GM19455 (cell line): Measurements from ENCODE around the gene TAAR1.
A peak's percentile ranks its signal among the peaks of the same experiment; 100 is the strongest.
"Not testable (repeated sequence)": the region's sequence is repeated elsewhere in the genome, so short reads cannot be mapped to it uniquely, and the experiment has no call there.

Experiments used
- ATAC-seq: cut with Tn5 transposase; IDR thresholded peaks from one replicate; pipeline ENCODE4 v1.9.1; 2021; ENCODE audit not compliant: unreplicated experiment

The TAAR1 gene

DNA sequence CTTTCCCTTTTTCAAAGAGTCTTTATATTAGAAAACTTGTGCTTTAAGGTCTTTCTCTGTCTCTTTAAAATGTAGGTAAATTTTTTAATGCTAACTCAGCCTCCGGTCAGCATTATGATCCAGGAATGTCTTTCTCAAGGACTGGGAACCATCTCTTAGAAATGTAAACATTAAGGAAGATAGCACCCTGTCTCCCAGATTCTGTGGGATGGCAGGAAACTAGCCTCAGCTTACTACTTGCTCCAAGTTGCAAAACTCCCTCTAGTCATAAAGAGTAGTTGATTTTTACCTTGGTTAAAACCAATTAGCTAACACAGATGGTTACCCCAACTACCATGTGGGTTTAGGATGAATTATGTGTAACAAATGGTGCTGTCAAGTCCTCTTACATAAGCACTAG lies 4.7 kb upstream of the TAAR1 start:
- ATAC-seq = no peak

DNA sequence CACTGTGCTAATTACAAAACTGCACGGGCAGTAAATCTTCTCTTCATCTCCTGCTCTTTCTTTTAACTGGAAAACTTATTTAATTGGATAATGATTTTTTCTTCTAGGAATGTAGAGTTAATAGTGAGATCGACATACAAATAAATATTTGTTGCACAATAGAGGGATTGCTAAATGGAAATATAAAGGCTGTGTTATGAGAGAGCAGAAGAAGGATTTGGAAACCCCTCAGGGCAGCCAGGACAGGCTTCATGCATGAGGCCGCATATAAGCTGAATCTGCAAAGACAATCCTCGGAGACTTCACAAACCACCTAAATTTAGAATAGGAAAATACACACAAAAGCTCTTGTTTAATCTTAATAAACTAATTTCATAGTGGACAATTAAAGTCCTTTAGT lies 2.9 kb upstream of the TAAR1 start:
- no peak for ATAC-seq

DNA sequence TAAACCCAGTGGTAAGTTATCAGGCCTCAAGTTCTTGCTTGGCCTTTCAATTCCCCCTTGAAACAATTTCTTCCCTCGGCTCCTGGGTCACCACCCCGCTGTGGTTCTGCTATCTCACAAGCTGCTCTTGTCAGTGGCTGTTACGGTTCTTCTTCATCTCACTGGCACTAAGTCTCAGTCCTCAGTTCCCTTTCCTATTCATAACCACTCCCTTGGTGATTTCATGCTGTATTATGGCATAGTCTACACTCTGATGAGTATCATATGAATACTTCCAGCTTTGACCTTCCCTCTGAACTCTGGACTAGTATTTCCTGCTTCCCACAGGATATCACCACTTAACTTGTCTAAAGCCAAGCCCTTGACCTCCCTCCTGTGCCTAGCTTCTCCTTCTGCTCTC lies 7.9 kb downstream of the TAAR1 start:
- ATAC-seq = peak; percentile 44

DNA sequence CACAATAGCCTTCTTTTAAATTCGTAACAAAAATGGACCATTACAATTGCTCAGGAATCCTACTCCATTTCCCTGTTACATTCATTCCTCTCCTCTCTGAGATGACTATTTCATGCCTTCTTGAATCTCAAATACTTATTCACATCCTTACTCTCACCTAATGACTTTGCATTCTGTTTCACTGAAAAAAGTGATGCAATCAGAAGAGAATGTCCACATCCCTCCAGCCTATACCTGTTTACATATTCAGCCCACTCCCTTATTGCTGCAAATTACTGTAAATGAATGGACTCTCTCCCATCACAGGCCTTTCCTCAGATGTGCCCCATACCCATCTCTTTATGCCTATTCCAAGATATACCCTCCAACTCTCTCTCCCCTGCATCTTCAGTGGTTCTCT lies 8.6 kb downstream of the TAAR1 start:
- ATAC-seq = no peak

DNA sequence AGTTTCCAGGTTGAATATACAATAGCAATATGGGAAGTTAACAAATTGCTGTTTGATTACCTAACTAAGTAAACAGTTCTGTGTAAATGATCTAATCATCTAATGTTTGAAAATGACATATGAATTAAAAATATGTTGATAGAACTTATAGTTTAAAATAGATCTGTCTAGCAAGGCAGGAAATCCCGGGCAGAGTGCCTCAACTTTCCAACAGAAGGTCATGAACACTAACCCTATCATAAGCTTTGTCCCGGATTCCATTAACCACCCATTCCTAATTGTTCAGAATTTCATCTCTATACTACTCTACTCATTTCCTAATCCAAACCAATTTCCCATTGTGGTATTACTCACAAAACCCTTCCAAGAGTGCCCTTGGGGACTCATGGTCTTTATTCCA lies 10.2 kb downstream of the TAAR1 start:
- ATAC-seq = no peak

DNA sequence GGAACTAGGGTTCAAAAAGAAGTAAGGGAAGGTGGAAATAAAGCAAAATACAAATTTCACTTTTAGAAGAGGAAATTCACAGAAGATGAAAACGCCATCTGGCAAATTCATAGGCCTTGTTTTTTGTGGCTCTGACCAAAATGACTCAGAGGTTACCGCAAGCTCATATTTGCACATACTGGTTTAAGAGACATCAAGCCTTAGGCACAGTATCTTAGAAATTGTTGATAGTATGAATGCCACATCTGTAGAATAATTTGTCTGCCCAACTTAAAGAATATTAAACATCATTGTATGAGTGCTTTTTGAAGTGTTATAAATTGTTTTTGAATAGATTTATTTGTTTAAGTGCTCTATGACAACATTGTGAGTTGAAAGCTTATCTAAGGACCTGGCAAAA lies 10.6 kb downstream of the TAAR1 start:
- peak; percentile 89 for ATAC-seq

DNA sequence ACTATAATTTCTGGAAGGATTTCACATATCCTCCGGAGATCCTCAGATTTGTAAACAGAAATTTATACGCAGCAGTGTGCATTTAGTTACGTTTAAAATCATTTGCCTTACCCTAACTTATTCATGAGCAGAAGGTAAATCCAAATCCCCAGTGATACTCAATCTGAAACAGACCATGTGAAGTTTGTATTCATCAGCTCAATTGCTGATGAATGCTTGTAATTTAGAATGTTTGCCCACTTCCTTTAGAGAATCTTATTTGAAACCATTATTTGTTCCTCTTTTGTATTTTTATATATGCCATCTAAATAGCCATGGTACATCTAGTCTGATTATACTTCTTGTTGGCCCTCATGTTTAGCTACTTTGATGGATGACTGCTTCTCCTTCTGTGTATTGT lies 15.4 kb downstream of the TAAR1 start:
- ATAC-seq = no peak

DNA sequence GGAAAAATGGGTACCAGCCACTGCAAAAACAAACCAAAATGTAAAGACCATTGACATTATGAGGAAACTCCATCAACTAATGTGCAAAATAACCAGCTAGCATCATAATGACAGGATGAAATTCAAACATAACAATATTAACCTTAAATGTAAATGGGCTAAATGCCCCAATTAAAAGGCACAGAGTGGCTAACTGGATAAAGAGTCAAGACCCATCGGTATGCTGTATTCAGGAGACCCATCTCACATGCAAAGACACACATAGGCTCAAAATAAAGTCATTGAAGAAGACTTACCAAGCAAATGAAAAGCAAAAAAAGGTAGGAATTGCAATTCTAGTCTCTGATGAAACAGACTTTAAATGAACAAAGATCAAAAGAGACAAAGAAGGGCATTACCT lies 21.8 kb downstream of the TAAR1 start:
- not testable (repeated sequence) for ATAC-seq

DNA sequence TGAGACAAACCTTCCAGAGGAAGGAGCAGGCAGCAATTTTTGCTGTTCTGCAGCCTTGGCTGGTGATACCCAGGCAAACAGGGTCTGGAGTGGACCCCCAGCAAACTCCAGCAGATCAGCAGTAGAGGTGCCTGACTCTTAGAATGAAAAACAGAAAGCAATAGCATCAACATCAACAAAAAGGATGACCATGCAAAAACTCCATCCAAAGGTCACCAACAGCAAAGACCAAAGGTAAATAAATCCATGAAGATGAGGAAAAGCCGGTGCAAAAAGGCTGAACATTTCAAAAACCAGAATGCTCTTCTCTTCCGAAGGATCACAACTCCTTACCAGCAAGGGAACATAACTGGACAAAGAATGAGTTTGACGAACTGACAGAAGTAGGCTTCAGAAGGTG lies 23.1 kb downstream of the TAAR1 start:
- ATAC-seq = not testable (repeated sequence)

DNA sequence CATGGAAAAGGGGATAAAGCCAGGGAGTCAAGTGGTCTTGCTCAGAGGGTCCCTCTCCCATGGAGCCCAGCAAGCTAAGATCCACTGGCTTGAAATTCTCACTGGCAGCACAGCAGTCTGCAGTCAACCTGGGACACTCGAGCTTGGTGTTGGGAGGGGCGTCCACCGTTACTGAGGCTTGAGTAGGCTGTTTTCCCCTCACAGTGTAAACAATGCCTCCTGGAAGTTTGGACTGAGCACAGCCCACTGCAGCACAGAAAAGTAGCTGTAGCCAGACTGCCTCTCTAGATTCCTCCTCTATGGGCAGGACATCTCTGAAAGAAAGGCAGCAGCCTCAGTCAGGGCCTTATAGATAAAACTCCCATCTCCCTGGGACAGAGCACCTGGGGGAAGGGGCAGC lies 23.7 kb downstream of the TAAR1 start:
- not testable (repeated sequence) for ATAC-seq

DNA sequence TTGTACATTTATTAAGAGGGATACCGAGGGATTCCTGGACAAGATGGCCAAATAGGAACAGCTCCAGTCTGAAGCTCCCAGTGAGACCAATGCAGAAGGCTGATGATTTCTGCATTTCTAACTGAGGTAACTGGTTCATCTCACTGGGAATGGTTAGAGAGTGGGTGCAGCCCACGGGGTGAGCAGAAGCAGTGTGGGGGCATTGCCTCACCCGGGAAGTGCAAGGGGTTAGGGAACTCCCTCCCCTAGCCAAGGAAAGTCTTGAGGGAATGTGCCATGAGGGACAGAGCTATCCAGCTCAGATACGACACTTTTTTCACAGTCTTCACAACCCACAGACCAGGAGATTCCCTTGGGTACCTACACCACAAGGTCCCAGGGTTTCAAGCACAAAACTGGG lies 24.2 kb downstream of the TAAR1 start:
- no peak for ATAC-seq

DNA sequence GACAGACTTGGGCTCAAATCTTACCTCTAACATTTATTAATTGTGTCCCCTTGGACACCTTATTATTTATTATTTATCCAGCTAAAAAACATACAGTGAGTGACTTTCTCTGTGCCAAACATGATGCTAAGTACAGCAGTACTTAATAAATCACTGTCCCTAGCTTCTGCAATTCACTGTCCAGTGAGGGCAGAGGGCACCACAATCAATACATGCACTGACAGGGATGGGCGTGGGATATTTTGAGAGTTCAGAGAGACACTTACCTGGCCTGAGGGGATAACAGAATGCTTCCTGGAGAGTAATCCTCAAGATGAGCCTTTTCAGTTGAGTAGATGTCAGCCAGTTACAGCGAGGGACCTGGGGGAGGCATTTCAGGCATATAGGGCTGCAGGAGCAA lies 25.6 kb downstream of the TAAR1 start:
- no peak for ATAC-seq

DNA sequence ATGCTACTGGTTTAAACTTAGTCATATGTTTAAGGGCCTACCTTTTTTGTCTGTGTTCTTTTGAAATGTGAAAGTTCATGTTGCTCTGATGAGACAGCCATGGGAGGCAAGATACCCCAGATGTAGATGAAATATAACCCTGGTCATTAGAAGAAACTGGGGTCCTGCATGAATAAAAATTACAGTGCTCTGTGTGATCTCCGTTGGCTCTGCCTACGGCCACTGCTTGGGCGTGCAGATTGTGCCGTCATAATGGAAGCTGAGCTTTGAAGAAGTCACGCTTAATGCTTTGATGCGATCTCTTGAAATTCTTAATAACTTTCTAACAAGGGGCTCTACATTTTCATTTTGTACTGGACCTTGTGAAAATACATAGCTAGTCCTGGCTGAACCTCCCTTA lies 34.8 kb downstream of the TAAR1 start, which contains the start of gene TAAR2:
Gene TAAR2, minus strand, starts transcription at position 101 of the 400 bp plus-strand sequence. Its CDS starts 0 bp downstream, at position 101.
- ATAC-seq = no peak

DNA sequence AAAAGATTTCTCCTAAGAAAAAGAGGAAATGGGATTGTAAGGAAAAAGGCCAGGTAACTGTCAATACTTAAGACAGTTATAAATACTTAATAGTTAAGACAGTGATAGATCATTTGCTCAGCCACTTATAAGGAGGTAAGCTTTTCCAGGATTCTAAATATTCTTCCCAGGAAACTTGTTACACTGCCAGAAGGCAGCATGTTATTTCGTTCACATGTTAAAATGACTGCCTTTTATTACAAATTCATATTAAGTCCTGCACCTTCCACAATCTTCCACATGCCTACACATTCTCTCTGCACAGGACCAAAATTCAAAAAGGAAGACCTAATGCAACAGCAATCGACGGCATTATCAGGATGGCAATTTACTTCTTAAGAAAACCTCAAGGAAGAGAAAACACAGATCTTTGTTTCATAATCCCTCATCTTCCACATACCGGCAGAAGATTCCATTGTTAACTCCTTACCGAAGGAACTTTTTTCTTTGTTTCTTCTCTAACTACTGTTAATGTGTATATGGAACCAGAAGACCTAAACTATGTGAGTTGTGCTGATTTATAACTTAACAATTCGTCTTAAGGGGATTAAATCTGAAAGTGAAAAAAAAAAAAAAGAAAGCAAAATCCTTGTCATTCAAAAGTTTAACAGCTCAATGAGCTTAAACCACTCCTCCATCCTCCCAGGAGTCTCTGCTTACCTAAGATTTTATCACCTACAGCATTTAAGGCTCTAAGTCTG lies 35.7 kb downstream of the TAAR1 start:
- no peak for ATAC-seq

DNA sequence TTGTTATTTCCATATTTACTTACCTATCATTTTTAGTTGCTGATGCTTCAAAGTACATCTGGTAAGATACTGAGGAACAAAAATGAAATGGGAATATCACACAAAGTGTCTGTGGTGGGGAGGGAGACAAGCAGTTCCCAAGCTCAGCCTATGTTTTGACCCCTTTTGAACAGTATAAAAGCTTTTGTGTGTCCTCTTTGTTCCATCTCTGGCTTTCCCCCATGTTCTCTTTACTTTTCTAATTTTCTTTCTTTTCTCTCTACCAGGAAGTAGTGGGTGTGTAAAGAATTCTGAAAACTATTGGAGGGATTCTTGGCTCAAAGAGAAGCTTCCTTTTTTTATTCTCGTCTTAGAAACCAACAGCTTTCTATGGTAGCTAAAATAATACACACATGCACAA lies 42.3 kb downstream of the TAAR1 start:
- ATAC-seq = no peak

DNA sequence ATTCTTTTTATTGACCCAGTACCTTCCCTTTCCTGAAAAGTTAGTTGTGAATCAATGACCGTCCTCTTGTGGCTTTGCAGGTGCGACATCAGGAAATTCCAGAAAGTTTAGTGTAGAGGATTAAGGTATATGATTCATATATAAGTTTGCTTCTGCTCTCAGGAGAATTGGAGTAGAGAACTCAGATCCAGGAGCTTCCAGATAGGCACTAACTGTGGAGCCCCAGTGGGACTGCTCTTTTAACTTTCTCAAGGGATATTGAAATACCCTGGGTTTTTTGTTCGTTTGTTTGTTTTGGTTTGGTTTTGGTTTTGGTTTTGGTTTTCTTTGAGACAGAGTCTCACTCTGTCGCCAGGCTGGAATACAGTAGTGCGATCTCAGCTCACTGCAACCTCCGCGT lies 44.4 kb downstream of the TAAR1 start:
- peak; percentile 53 for ATAC-seq

DNA sequence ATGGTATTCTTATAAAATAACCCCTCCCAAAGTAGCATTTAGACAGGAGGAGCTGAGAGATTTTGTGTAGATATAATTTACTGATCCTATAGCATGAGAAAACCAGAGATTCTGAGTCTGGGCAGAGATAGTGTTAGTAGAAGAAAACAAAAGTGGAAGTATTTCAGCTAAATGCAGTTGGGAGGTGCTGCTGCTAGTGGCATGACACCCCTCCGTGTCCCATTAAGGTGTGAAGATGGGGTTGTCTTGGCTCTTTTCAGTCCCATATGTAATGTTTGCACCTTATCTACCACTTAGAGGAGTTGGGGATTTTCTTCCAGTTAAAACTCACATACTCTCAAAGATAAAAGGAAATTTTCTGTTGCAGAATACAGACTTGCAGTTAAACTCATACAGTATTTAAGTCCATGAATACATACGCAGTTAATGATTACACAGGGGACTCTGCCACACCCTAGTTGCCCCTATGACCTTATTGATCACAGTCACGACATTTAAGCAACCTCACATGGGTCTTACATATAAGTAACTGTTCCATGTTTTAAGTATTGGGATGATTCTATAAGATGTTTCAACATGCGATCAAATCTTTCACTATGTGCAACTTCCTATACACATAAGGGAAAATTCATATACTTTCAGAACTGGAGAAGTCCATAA lies 46.4 kb downstream of the TAAR1 start:
- ATAC-seq = no peak

DNA sequence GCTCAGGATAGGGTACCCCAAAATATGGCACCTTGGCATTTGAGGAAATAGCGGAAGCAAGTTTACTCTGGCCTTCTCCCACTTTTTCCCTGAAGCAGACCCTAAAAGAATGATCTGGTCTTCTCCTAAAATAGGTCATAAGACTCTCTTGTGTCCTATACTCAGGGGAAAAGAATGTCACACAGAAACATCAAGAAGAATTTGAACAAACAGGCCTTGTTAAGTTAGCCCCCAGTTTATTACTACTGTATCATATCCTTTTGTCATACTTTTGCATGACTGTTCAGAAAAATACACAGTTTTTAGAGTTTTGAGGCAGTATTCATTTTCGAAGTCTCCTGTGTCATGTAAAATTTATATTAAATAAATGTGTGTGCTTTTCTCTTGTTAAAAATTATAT lies 47.4 kb downstream of the TAAR1 start:
- ATAC-seq = no peak

DNA sequence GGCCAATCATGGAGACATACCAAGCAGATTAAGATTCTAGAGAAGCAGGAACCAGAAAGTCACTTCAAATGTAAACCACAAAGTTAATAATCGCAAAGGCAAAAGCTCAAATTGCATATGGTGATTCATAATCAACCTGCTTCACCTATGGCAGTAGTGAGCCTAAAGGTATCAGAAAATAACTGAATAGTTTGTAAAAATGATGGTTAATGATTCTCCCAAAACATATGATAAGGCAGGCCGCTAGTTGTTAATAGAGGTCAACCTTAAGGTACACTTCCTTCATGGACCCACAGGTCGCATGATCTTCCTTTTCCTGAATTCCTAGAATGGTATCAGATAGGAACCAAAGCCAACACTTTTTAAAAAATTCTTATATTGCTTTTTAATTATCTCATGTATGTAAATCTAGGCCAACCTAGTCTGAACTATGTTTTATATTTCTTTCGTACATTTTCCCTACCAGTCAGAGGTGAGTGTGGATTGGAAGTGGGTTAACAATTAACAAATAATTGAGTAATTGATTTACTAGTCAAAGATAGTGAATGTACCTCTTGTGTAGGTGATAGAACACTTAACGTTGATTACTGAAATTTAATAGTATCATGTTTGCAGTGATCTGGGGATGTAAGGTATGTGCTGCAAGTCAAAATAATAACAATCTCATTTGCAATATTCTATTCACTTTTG lies 51.3 kb downstream of the TAAR1 start:
- ATAC-seq = no peak

DNA sequence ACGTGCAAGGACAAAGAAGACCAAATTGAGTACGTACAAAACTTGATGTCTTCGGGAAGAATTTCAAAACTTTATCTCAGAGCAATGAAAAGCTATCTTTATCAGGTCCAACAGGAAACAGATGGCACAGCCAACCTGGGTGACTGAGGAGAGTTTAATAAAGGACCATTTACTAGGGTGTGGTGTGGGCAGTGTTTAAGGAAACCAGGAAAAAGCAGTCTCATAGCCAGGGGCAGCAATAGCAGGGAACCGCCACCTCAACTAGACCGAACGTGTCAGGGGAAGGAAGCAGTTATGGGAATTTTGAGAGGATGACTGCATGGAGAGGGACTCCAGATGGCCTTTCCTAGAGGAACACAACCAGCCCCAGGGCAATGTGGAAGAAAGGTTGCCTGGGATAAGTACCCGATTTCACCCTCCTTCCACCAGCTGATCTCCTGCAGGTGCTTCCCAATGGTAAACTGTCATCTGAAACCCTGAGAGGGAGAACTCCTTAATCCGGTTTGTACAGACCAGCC lies 54.3 kb downstream of the TAAR1 start:
- ATAC-seq = no peak

DNA sequence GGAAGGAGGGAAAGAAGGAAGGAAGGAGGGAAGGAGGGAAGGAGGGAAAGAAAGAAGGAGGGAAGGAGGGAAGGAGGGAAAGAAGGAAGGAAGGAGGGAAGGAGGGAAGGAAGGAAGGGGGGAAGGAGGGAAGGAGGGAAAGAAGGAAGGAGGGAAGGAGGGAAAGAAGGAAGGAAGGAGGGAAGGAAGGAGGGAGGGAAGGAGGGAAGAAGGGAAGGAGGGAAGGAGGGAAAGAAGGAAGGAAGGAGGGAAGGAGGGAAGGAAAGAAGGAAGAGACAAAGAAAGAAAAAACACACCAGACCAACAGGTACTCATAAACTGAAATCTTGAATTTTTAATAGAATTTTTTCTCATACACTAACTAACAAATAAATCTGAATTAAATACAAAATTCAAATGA lies 58.1 kb downstream of the TAAR1 start:
- not testable (repeated sequence) for ATAC-seq

DNA sequence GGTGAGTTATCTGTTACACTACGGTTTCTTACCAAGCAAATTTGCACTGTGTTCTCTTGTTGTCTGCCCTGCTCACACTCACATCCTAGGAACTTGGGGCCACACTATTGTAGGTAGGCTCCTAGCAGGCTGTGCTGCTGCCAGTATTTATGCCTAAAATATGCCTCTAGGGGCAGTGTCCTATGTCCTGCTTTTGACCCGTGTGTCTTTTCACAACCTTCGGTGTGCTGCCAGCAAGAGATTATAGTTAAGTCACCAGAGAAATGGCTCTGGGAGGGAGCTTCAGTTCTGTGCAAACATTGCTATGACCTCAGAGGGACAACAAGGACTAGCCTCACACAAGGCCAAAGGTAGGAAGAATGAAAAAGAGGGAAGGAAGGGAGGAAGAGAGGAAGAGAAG lies 60.5 kb downstream of the TAAR1 start:
- no peak for ATAC-seq
